GM13977 (cell line): Measurements from ENCODE around the gene LYRM4.
"Not testable (repeated sequence)": the region's sequence is repeated elsewhere in the genome, so short reads cannot be mapped to it uniquely, and the experiment has no call there.

Experiments used
- DNase-seq: peaks from one replicate; pipeline ENCODE4 v3.0.0; 2012; ENCODE audit warnings: low spot score
- CTCF ChIP-seq: IDR thresholded peaks from 2 replicates; pipeline ENCODE4 v1.5.1; 2012; ENCODE audit warnings: mild to moderate bottlenecking, control low read depth; ENCODE audit not compliant: insufficient read depth; ENCODE audit errors: extremely low read depth, missing control alignments
- in situ Hi-C: fragments of 300-500 bp; cut with MboI; formaldehyde crosslinking; loops from one replicate; pipeline ENCODE4 v1.12.0; 2022; ENCODE audit warnings: low sequenced_read_pairs, low pct_unique_long_range_greater_than_20kb, mixed read lengths, inconsistent platforms; ENCODE audit not compliant: unreplicated experiment

LYRM4 gene

GRCh38 chr6:5066456-5067093 is 194.2 kb downstream of the LYRM4 start:
- no peak for DNase-seq
- no peak for TF ChIP-seq CTCF
- in situ Hi-C loops, result no loop called here

GRCh38 chr6:5063617-5064016 is 197.1 kb downstream of the LYRM4 start:
- no peak for TF ChIP-seq CTCF
- no peak for DNase-seq
- in situ Hi-C loops, result no loop called here

- in situ Hi-C loops, result no loop called here
These were observed 199.6 kb downstream of the LYRM4 start for GRCh38 chr6:5061152-5061551.

GRCh38 chr6:5060439-5060838 is 200.3 kb downstream of the LYRM4 start:
- in situ Hi-C loops, result not testable (repeated sequence)

More at GRCh38 chr6:5061152-5061551, 199.6 kb downstream of the LYRM4 start:
- DNase-seq, result no peak
- no peak for TF ChIP-seq CTCF

GRCh38 chr6:5059036-5059896 is 201.5 kb downstream of the LYRM4 start:
- no peak for TF ChIP-seq CTCF
- in situ Hi-C loops, result no loop called here
- no peak for DNase-seq

More at GRCh38 chr6:5060439-5060838, 200.3 kb downstream of the LYRM4 start:
- DNase-seq, result not testable (repeated sequence)
